Naive B cell (primary cell): Measurements from ENCODE around the gene SUMF2. TPM values are rescaled to one million over a fixed set of nuclear protein-coding genes. Genes with fewer than 3 reads are reported as not detected.
"Not testable (repeated sequence)": the region's sequence is repeated elsewhere in the genome, so short reads cannot be mapped to it uniquely, and the experiment has no call there.

Experiments used
- ATAC-seq, 2 donors: fragments of 150-1000 bp; cut with Tn5 transposase; 2 replicates each; pipeline ENCODE4 v1.10.0; 2021; ENCODE audit warnings: low read depth in 2 of 2, mild to moderate bottlenecking in 2 of 2, moderate library complexity in 2 of 2
- DNase-seq: peaks from one replicate; pipeline ENCODE4 v3.0.0; 2022
- H3K27ac Mint-ChIP-seq, 6 donors: one replicate each; pipeline ENCODE4 v1.8.0; 2020 to 2022; ENCODE audit warnings: mild to moderate bottlenecking in 6 of 6, mixed read lengths in 6 of 6, moderate library complexity in 5 of 6, inconsistent platforms in 2 of 6
- H3K27me3 Mint-ChIP-seq, 3 donors: one replicate each; pipeline ENCODE4 v1.8.0; 2021 to 2022; ENCODE audit warnings: mixed read lengths in 3 of 3, mild to moderate bottlenecking in 1 of 3
- H3K36me3 Mint-ChIP-seq, 2 donors: one replicate each; pipeline ENCODE4 v1.8.0; 2020 to 2022; ENCODE audit warnings: mixed read lengths in 2 of 2, inconsistent platforms in 1 of 2, mild to moderate bottlenecking in 1 of 2
- H3K4me1 Mint-ChIP-seq, 3 donors: one replicate each; pipeline ENCODE4 v1.8.0; 2020 to 2022; ENCODE audit warnings: mixed read lengths in 3 of 3, inconsistent platforms in 1 of 3, mild to moderate bottlenecking in 1 of 3, moderate library complexity in 1 of 3
- H3K4me3 Mint-ChIP-seq, 8 donors: one replicate each; pipeline ENCODE4 v1.8.0; 2020 to 2022; ENCODE audit warnings: mild to moderate bottlenecking in 8 of 8, mixed read lengths in 8 of 8, moderate library complexity in 8 of 8, inconsistent platforms in 2 of 8
- H3K9me3 Mint-ChIP-seq, 7 donors: one replicate each; pipeline ENCODE4 v1.8.0; 2020 to 2022; ENCODE audit warnings: mixed read lengths in 7 of 7, mild to moderate bottlenecking in 5 of 7, inconsistent platforms in 2 of 7, moderate library complexity in 1 of 7
- polyA plus RNA-seq, 6 donors: library from polyadenylated mRNA; unstranded; fragments of 300-500 nt; fragmentation: Illumina TruSeq; gene quantifications; one replicate each; pipeline ENCODE4 v1.2.3, GENCODE V29; 2021; ENCODE audit warnings: low read depth in 6 of 6

SUMF2 gene
- polyA plus RNA-seq, 6 donors from 2014 or later: 48.2 to 143 (median 132) TPM

DNA sequence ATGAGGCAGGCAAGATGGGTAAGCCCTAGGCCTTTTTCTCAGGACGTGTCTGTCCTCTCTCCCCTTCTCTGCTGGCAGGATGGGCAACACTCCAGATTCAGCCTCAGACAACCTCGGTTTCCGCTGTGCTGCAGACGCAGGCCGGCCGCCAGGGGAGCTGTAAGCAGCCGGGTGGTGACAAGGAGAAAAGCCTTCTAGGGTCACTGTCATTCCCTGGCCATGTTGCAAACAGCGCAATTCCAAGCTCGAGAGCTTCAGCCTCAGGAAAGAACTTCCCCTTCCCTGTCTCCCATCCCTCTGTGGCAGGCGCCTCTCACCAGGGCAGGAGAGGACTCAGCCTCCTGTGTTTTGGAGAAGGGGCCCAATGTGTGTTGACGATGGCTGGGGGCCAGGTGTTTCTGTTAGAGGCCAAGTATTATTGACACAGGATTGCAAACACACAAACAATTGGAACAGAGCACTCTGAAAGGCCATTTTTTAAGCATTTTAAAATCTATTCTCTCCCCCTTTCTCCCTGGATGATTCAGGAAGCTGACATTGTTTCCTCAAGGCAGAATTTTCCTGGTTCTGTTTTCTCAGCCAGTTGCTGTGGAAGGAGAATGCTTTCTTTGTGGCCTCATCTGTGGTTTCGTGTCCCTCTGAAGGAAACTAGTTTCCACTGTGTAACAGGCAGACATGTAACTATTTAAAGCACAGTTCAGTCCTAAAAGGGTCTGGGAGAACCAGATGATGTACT is 15.5 kb downstream of the SUMF2 start:
- ATAC-seq: no peak
- H3K4me3 Mint-ChIP-seq: no peak overlapping the region
- peaks cover 0 to 8% of the 10 kb centered on the region in 2 donors for H3K36me3 Mint-ChIP-seq
- no peak for DNase-seq
- no peaks in the 10 kb centered on the region for H3K9me3 Mint-ChIP-seq
- H3K27me3 Mint-ChIP-seq: no peaks in the 10 kb centered on the region
- no peaks in the 10 kb centered on the region for H3K4me1 Mint-ChIP-seq
- H3K27ac Mint-ChIP-seq: peak overlapping the region in 2 of 6 donors; percentile 29 to 57

DNA sequence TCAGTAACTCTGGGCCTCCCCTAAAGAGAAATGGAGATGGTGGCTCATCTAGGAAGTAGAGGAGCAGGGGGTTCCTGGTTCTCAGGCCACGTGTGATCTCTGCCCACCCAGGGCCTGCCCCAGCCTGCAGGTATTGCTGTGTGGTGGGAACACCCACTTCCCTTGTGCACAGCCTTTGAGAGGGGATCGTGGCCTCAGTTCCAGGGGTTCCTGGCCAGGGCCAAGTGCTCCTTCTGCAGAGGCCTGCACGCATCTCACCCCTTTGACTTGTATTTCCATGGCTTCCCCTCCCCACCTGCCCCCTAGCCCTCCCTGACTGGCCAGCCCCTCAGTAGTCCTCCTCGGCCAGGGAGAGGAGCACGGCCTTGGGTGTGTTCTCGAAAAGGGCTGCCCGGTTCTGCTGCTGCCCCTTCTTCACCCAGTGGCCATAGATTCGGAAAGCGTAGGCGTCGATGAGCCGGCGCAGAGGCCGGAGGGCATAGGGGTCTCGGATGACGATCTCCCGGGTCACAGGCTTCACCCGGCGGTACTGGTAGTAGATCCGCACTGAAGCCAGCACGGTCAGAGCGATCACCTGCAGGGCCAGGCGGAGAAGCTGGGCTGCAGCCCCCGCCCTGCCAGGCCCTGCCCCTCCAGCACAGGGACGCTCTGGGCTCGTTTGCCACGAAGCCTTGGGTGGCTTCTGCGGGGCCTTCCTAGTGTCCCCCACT is 16.8 kb downstream of the SUMF2 start:
- not testable (repeated sequence) for H3K27me3 Mint-ChIP-seq, H3K4me3 Mint-ChIP-seq, H3K9me3 Mint-ChIP-seq, H3K4me1 Mint-ChIP-seq, DNase-seq, ATAC-seq, H3K36me3 Mint-ChIP-seq
- peak overlapping the region in 1 of 6 donors; percentile 28 for H3K27ac Mint-ChIP-seq

DNA sequence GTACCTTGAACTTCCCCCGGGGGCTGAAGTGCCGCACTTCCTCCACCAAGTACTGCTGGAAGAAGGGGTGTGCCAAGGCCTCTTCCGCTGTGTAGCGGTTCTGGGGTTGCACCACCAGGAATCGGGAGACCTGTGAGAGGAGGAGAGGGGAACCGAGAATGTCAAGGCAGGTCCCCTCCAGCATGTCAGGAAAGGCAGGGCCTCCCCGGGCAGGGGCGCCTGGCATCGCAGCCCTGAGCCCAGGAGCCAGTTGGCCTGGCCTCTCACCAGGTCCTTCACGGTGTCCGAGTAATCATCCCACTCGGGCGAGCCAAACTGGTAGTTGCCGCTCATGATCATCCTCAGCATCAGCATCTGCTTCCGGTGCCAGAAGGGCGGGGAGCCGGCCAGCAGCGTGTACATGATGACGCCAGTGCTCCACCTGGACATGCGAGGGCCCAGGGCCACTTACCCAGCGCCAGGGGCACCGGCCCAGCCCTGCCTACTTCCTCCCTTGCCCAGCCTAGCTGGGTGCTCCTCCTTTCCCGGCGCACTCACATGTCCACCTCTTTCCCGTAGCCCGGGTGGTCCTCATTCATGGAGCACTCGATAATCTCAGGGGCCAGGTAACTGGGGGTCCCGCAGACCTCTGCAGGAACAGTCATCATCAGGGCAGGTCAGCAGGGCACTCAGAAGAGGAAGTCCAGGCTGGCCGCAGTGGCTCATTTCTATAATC is 17.7 kb downstream of the SUMF2 start:
- Mint-ChIP-seq H3K27me3 (no peaks in the 10 kb centered on the region), H3K27ac (peak overlapping the region in 2 of 6 donors; percentile 76 to 83), H3K4me3 (no peak overlapping the region), H3K4me1 (no peaks in the 10 kb centered on the region), H3K9me3 (no peaks in the 10 kb centered on the region), H3K36me3 (peaks cover 0 to 8% of the 10 kb centered on the region in 2 donors)
- no peak for ATAC-seq
- no peak for DNase-seq

GRCh38 chr7:56083150-56083785 is 19.2 kb downstream of the SUMF2 start:
- DNase-seq (no peak), ATAC-seq (no peak)
- H3K27ac Mint-ChIP-seq: peak overlapping the region in 1 of 6 donors; percentile 58
- no peaks in the 10 kb centered on the region for H3K27me3 Mint-ChIP-seq
- no peak overlapping the region for H3K4me3 Mint-ChIP-seq
- no peaks in the 10 kb centered on the region for H3K9me3 Mint-ChIP-seq
- H3K36me3 Mint-ChIP-seq: peaks cover 0 to 8% of the 10 kb centered on the region in 2 donors
- no peaks in the 10 kb centered on the region for H3K4me1 Mint-ChIP-seq

GRCh38 chr7:56086761-56087160 is 22.7 kb downstream of the SUMF2 start:
- Mint-ChIP-seq H3K9me3 (no peaks in the 10 kb centered on the region), H3K36me3 (no peaks in the 10 kb centered on the region)

GRCh38 chr7:56087445-56087844 is 23.4 kb downstream of the SUMF2 start:
- Mint-ChIP-seq H3K4me3 (no peak overlapping the region), H3K4me1 (no peaks in the 10 kb centered on the region), H3K27ac (no peak overlapping the region), H3K36me3 (no peaks in the 10 kb centered on the region), H3K27me3 (no peaks in the 10 kb centered on the region), H3K9me3 (no peaks in the 10 kb centered on the region)
- DNase-seq (no peak), ATAC-seq (no peak)

More at GRCh38 chr7:56086761-56087160, 22.7 kb downstream of the SUMF2 start:
- DNase-seq (no peak), ATAC-seq (no peak)
- Mint-ChIP-seq H3K27me3 (no peaks in the 10 kb centered on the region), H3K27ac (no peak overlapping the region), H3K4me1 (no peaks in the 10 kb centered on the region), H3K4me3 (no peak overlapping the region)

- Mint-ChIP-seq H3K27me3 (no peaks in the 10 kb centered on the region), H3K27ac (peak overlapping the region in 2 of 6 donors; percentile 7 to 47), H3K9me3 (no peaks in the 10 kb centered on the region), H3K4me3 (no peak overlapping the region), H3K4me1 (no peaks in the 10 kb centered on the region), H3K36me3 (no peaks in the 10 kb centered on the region)
- ATAC-seq (no peak), DNase-seq (no peak)
Measured at GRCh38 chr7:56091591-56091990, 27.5 kb downstream of the SUMF2 start.

- H3K27me3 Mint-ChIP-seq, H3K4me1 Mint-ChIP-seq, H3K36me3 Mint-ChIP-seq, DNase-seq, ATAC-seq, H3K9me3 Mint-ChIP-seq, H3K4me3 Mint-ChIP-seq: not testable (repeated sequence)
- peak overlapping the region in 2 of 6 donors; percentile 7 to 26 for H3K27ac Mint-ChIP-seq
Measured at GRCh38 chr7:56092388-56092787, 28.3 kb downstream of the SUMF2 start.

GRCh38 chr7:56092789-56093531 is 28.9 kb downstream of the SUMF2 start, which contains the start of gene PHKG1:
Gene PHKG1 (minus strand): TSS chr7:56092952. CDS start chr7:56088941, 4,011 bp downstream.
- Mint-ChIP-seq H3K4me3 (peak within 1 kb of the TSS in 1 of 8 donors; percentile 47), H3K9me3 (no peaks in the 10 kb centered on the region), H3K27me3 (no peaks in the 10 kb centered on the region), H3K27ac (peak within 1 kb of the TSS in 5 of 6 donors; percentile 7 to 54 (median 29)), H3K36me3 (no peaks in the 10 kb centered on the region), H3K4me1 (no peaks in the 10 kb centered on the region)
- DNase-seq: no peak
- no peak for ATAC-seq

GRCh38 chr7:56097700-56098099 is 33.6 kb downstream of the SUMF2 start:
- DNase-seq (no peak), ATAC-seq (no peak)
- Mint-ChIP-seq H3K36me3 (peaks cover 6 to 12% of the 10 kb centered on the region in 2 donors), H3K9me3 (no peaks in the 10 kb centered on the region), H3K4me1 (peaks cover 0 to 5% (median 3%) of the 10 kb centered on the region in 3 donors), H3K4me3 (no peak overlapping the region), H3K27me3 (no peaks in the 10 kb centered on the region), H3K27ac (no peak overlapping the region)

DNA sequence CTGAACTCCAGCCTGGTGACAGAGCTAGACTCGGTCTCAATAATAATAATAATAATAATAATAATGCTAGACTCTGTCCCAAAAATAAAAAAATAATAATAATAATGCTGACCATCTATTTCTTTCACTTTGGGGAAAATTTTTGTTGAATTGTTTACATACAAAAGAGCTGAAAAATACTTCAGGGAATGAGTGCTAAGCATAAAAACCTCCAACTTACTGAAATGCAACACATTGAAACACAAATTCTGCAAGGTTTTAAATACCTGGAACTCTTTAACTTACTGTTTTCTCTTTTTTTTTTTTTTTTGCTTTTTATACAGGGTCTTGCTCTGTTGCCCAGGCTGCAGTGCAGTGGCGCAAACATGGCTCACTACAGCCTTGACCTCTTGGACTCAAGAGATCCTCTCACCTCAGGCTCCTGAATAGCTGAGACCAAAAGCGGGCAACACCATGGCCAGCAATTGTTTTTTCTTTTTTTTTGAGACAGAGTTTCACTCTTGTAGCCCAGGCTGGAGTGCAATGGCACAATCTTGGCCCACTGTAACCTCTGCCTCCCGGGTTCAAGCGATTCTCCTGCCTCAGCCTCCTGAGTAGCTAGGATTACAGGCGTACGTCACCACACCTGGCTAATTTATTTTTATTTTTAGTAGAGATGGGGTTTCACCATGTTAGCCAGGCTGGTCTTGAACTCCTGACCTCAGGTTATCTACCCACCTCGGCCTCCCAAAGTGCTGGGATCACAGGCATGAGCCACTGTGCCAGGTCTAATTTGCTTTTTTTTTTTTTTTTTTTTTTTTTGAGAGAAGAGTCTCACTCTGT is 34.3 kb downstream of the SUMF2 start:
- not testable (repeated sequence) for H3K4me3 Mint-ChIP-seq, H3K9me3 Mint-ChIP-seq, ATAC-seq, H3K4me1 Mint-ChIP-seq, H3K27me3 Mint-ChIP-seq, H3K27ac Mint-ChIP-seq, DNase-seq
- peaks cover 6 to 12% of the 10 kb centered on the region in 2 donors for H3K36me3 Mint-ChIP-seq

DNA sequence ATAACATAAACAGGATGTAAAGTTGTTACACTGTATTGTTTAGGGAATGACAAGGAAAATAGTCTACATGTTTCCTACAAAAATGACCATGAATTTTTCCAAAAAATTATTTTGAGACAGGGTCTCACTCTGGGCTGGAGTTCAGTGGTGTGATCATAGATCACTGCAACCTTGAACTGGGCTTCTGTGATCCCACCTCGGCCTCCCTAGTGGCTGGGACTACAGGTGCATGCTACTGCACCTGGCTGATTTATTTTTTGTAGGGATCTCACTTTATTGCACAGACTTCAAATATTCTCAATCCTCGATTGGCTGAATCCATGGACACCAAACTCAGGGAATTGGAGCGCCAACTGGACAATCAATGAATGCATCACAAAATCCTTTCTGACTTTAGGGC is 35.6 kb downstream of the SUMF2 start:
- Mint-ChIP-seq H3K36me3 (peaks cover 10 to 12% of the 10 kb centered on the region in 2 donors), H3K27ac (no peak overlapping the region), H3K27me3 (no peaks in the 10 kb centered on the region), H3K4me1 (peaks cover 0 to 10% (median 5%) of the 10 kb centered on the region in 3 donors), H3K9me3 (no peaks in the 10 kb centered on the region), H3K4me3 (no peak overlapping the region)
- ATAC-seq (no peak), DNase-seq (no peak)
